Body of pancreas (tissue), 4 donors: ENCODE results near the gene FFAR2. TPM values are rescaled to one million over a fixed set of nuclear protein-coding genes. Genes with fewer than 3 reads are reported as not detected.

Source experiments
- ATAC-seq: fragments of 150-250 bp; one replicate; pipeline ENCODE4 v1.9.1; 2016
- DNase-seq, 4 donors: peaks; one replicate each; pipeline ENCODE4 v3.0.0-alpha.2; 2019
- H3K27ac ChIP-seq, 4 donors: fragments of 200-600 bp; sonication (generic); 1 replicate in 3 of 4; 2 replicates in 1 of 4; pipeline versions ENCODE4 v1.5.1 to v1.6.1; 2016 to 2019; ENCODE audit warnings: mild to moderate bottlenecking in 1 of 4, mixed read lengths in 1 of 4, moderate library complexity in 1 of 4
- H3K27me3 ChIP-seq, 2 donors: fragments of 200-600 bp; sonication (generic); one replicate each; pipeline ENCODE4 v1.6.0; 2016; ENCODE audit warnings: mild to moderate bottlenecking in 1 of 2
- H3K36me3 ChIP-seq, 2 donors: fragments of 200-600 bp; sonication (generic); replicated peaks in 1 of 2; 2 replicates each; pipeline ENCODE4 v1.5.1; 2016; ENCODE audit warnings: low read depth in 2 of 2; ENCODE audit not compliant: insufficient read depth in 1 of 2
- H3K4me1 ChIP-seq: fragments of 200-600 bp; sonication (generic); one replicate; pipeline ENCODE4 v1.6.0; 2016
- H3K4me3 ChIP-seq, 2 donors: fragments of 200-600 bp; sonication (generic); 1 replicate in 1 of 2; 2 replicates in 1 of 2; pipeline ENCODE4 v1.5.1; 2016 to 2019
- H3K9me3 ChIP-seq, 3 donors: fragments of 200-600 bp; sonication (generic); 1 replicate in 2 of 3; 2 replicates in 1 of 3; pipeline ENCODE4 v1.5.1; 2016
- CTCF ChIP-seq, 7 experiments: fragments of 450-650 bp in 4 of 7; fragments of 200-600 bp in 3 of 7; sonication (generic) in 3 of 7; IDR thresholded peaks; one replicate each; pipeline ENCODE4 v1.5.1; 2016 to 2019; ENCODE audit warnings: antibody characterized with exemption in 7 of 7
- POLR2A ChIP-seq, 3 donors: fragments of 450-650 bp; IDR thresholded peaks; one replicate each; pipeline ENCODE4 v1.6.1; 2016; ENCODE audit warnings: antibody characterized with exemption in 3 of 3, mild to moderate bottlenecking in 2 of 3
- WGBS, 2 donors: methylation state at CpG; one replicate each; pipeline ENCODE4 v1.1.5; 2017; 5-methylcytosine and 5-hydroxymethylcytosine counted together
- intact Hi-C: fragments of 100-400 bp; cut with DNase I; formaldehyde crosslinking; loops from one replicate; pipeline ENCODE4 v1.15.1; 2023
- total RNA-seq, 2 donors: library from RNA; depleted of rRNA; stranded (reverse); fragments of >200 nt; gene quantifications; one replicate each; pipeline ENCODE4 v1.1.0, GENCODE V29; 2016

Gene FFAR2
- total RNA-seq, 2 donors from 2014 or later, result not detected

GRCh38 chr19:35433448-35433847 is 14.6 kb upstream of the FFAR2 start:
- Histone ChIP-seq H3K9me3 (no peaks in the 10 kb centered on the region), H3K4me1 (peaks cover 46% of the 10 kb centered on the region), H3K4me3 (no peak overlapping the region), H3K36me3 (no peaks in the 10 kb centered on the region), H3K27me3 (no peaks in the 10 kb centered on the region), H3K27ac (peak overlapping the region in 2 of 4 donors; percentile 69 to 76)
- ATAC-seq (no peak), DNase-seq (peak in 1 of 4 donors; percentile 13)
- TF ChIP-seq POLR2A (IDR thresholded peaks at IDR 0.05) (no peak), CTCF (IDR thresholded peaks at IDR 0.05) (no peak)
- WGBS, 2 donors, result 93 to 96% methylated on average over 4 to 7 of the region's 7 CpGs
- intact Hi-C loops, result no loop called here

GRCh38 chr19:35435896-35436295 is 12.2 kb upstream of the FFAR2 start:
- H3K36me3 ChIP-seq, result no peaks in the 10 kb centered on the region
- no peaks in the 10 kb centered on the region for H3K27me3 ChIP-seq
- DNase-seq (no peak), ATAC-seq (no peak)
- H3K27ac ChIP-seq, result peak overlapping the region in 3 of 4 donors; percentile 61 to 76 (median 72)
- no peaks in the 10 kb centered on the region for H3K9me3 ChIP-seq
- TF ChIP-seq POLR2A (IDR thresholded peaks at IDR 0.05) (no peak), CTCF (IDR thresholded peaks at IDR 0.05) (no peak)
- H3K4me3 ChIP-seq, result no peak overlapping the region
- 84 to 92% methylated on average over 3 of the region's 3 CpGs for WGBS, 2 donors
- intact Hi-C loops, result no loop called here
- peaks cover 53% of the 10 kb centered on the region for H3K4me1 ChIP-seq

GRCh38 chr19:35436477-35437405 is 11.3 kb upstream of the FFAR2 start:
- ATAC-seq, result peak; percentile 25
- intact Hi-C loops, result no loop called here
- TF ChIP-seq POLR2A (IDR thresholded peaks at IDR 0.05) (no peak), CTCF (IDR thresholded peaks at IDR 0.05) (no peak)
- 9 to 12% methylated on average over 12 to 17 of the region's 17 CpGs for WGBS, 2 donors
- Histone ChIP-seq H3K9me3 (no peaks in the 10 kb centered on the region), H3K4me1 (peaks cover 53% of the 10 kb centered on the region), H3K27ac (peak overlapping the region; percentile 61 to 72 (median 68)), H3K4me3 (no peak overlapping the region), H3K36me3 (no peaks in the 10 kb centered on the region), H3K27me3 (no peaks in the 10 kb centered on the region)
- DNase-seq, result peak in 3 of 4 donors; percentile 42 to 60 (median 56)

GRCh38 chr19:35437406-35437951 is 10.6 kb upstream of the FFAR2 start:
- WGBS, 2 donors, result 70 to 83% methylated on average over 4 to 11 of the region's 15 CpGs
- ATAC-seq (no peak), DNase-seq (no peak)
- Histone ChIP-seq H3K27ac (peak overlapping the region; percentile 61 to 72 (median 68)), H3K9me3 (no peaks in the 10 kb centered on the region), H3K4me1 (peaks cover 53% of the 10 kb centered on the region), H3K27me3 (no peaks in the 10 kb centered on the region), H3K4me3 (no peak overlapping the region), H3K36me3 (no peaks in the 10 kb centered on the region)
- TF ChIP-seq CTCF (IDR thresholded peaks at IDR 0.05) (no peak), POLR2A (IDR thresholded peaks at IDR 0.05) (no peak)
- intact Hi-C loops, result no loop called here
